C4-2B (cell line): ENCODE measurements around the gene ATG4B.

Experiments
- CTCF ChIP-seq: fragments of 450-650 bp; conservative IDR thresholded peaks from 2 replicates; pipeline ENCODE4 v1.5.1; 2017; ENCODE audit warnings: mild to moderate bottlenecking
- ZFX ChIP-seq: fragments of 450-650 bp; IDR thresholded peaks from 2 replicates; pipeline ENCODE4 v1.6.1; 2017

- TF ChIP-seq ZFX (no peak), CTCF (no peak)
Observed at GRCh38 chr2:241609859-241610793, 27.4 kb upstream of the ATG4B start.
